CD4-positive, alpha-beta memory T cell (primary cell): ENCODE measurements around the gene SLC29A2. TPM values are rescaled to one million over a fixed set of nuclear protein-coding genes. Genes with fewer than 3 reads are reported as not detected.

Experiments used
- CTCF ChIA-PET: fragments of 350-600 bp; sonication (Branson Sonifier 250); formaldehyde crosslinking; loops from one replicate; lab custom pipeline; 2021; ENCODE audit warnings: inconsistent platforms; ENCODE audit not compliant: partially characterized antibody; lab: Charles Lee
- POLR2A ChIA-PET: fragments of 350-600 bp; sonication (Branson Sonifier 250); formaldehyde crosslinking; loops from one replicate; lab custom pipeline; 2021; ENCODE audit not compliant: partially characterized antibody; lab: Charles Lee
- DNase-seq, 5 donors: peaks; one replicate each; pipeline versions ENCODE4 v3.0.0 to v3.0.0-alpha.2; 2020 to 2022; ENCODE audit warnings: mixed read lengths in 1 of 5
- H3K27ac ChIP-seq: one replicate; pipeline ENCODE4 v1.7.0; 2013; ENCODE audit warnings: low read depth, low read length
- H3K27me3 ChIP-seq: 2 replicates; pipeline ENCODE4 v1.7.0; 2013; ENCODE audit warnings: mild to moderate bottlenecking, low read length, moderate library complexity; ENCODE audit not compliant: insufficient read depth
- H3K36me3 ChIP-seq: 2 replicates; pipeline ENCODE4 v1.7.0; 2013; ENCODE audit warnings: mild to moderate bottlenecking, low read length, moderate library complexity; ENCODE audit not compliant: insufficient read depth
- H3K4me1 ChIP-seq: 2 replicates; pipeline ENCODE4 v1.7.0; 2013; ENCODE audit warnings: mild to moderate bottlenecking, low read length, moderate library complexity; ENCODE audit not compliant: insufficient read depth
- H3K4me3 ChIP-seq, 2 donors: one replicate each; pipeline ENCODE4 v1.7.0; 2013; ENCODE audit warnings: low read length in 2 of 2, mild to moderate bottlenecking in 1 of 2
- H3K9me3 ChIP-seq, 2 donors: one replicate each; pipeline ENCODE4 v1.7.0; 2013; ENCODE audit warnings: low read length in 2 of 2, control low read depth in 1 of 2; ENCODE audit not compliant: control insufficient read depth in 1 of 2
- H3K27ac Mint-ChIP-seq, 7 donors: one replicate each; pipeline ENCODE4 v1.8.0; 2020 to 2021; ENCODE audit warnings: mixed read lengths in 7 of 7, mild to moderate bottlenecking in 6 of 7, inconsistent platforms in 3 of 7, moderate library complexity in 3 of 7
- H3K27me3 Mint-ChIP-seq, 2 donors: one replicate each; pipeline ENCODE4 v1.8.0; 2020 to 2021; ENCODE audit warnings: mixed read lengths in 2 of 2
- H3K36me3 Mint-ChIP-seq, 2 donors: one replicate each; pipeline ENCODE4 v1.8.0; 2020 to 2021; ENCODE audit warnings: mixed read lengths in 2 of 2, inconsistent platforms in 1 of 2, mild to moderate bottlenecking in 1 of 2
- H3K4me1 Mint-ChIP-seq, 4 donors: one replicate each; pipeline ENCODE4 v1.8.0; 2020 to 2021; ENCODE audit warnings: mixed read lengths in 4 of 4, mild to moderate bottlenecking in 1 of 4
- H3K4me3 Mint-ChIP-seq, 8 donors: one replicate each; pipeline ENCODE4 v1.8.0; 2020 to 2021; ENCODE audit warnings: mixed read lengths in 8 of 8, mild to moderate bottlenecking in 7 of 8, moderate library complexity in 6 of 8, inconsistent platforms in 3 of 8
- H3K9me3 Mint-ChIP-seq, 8 donors: one replicate each; pipeline ENCODE4 v1.8.0; 2020 to 2021; ENCODE audit warnings: mixed read lengths in 8 of 8, mild to moderate bottlenecking in 5 of 8, inconsistent platforms in 3 of 8, moderate library complexity in 1 of 8
- intact Hi-C: fragments of 100-400 bp; cut with micrococcal nuclease; formaldehyde crosslinking; loops from one replicate; pipeline ENCODE4 v1.15.1; 2023
- polyA plus RNA-seq, 2 donors: library from polyadenylated mRNA; unstranded; fragments of 300-500 nt; fragmentation: Illumina TruSeq; gene quantifications; one replicate each; pipeline ENCODE4 v1.2.3, GENCODE V29; 2021
- total RNA-seq, 2 experiments: library from RNA; stranded (reverse); gene quantifications; one replicate each; pipeline ENCODE4 v1.2.3, GENCODE V29; 2021

The SLC29A2 gene
- total and polyA plus RNA-seq, 4 experiments from 2014 or later: 0.87 to 15.5 (median 9.0) TPM

GRCh38 chr11:66408488-66409214, 37.1 kb upstream of the SLC29A2 start:
- POLR2A ChIA-PET: interaction anchor here (0.8 to 2.8 kb wide), 6 partner anchors 12 to 269 kb away, joined by 3 to 9 read pairs (median 4); partner anchors contain the start of genes ACTN3, DPP3, MRPL11 and NPAS4
- peak overlapping the region in 1 of 2 donors; percentile 70 for H3K4me3 ChIP-seq
- peak; percentile 86 to 92 (median 89) for DNase-seq
- H3K9me3 ChIP-seq: no peaks in the 10 kb centered on the region
- H3K27ac ChIP-seq: no peak overlapping the region
- H3K9me3 Mint-ChIP-seq: no peaks in the 10 kb centered on the region
- peaks cover 0 to 33% of the 10 kb centered on the region in 2 donors for H3K27me3 Mint-ChIP-seq
- H3K36me3 Mint-ChIP-seq: no peaks in the 10 kb centered on the region
- peaks cover 3 to 5% (median 4%) of the 10 kb centered on the region in 4 donors for H3K4me1 Mint-ChIP-seq
- CTCF ChIA-PET: interaction anchor here (0.6 to 4.4 kb wide), 12 partner anchors 9 to 477 kb away, joined by 3 to 52 read pairs (median 6); partner anchors contain the start of genes DPP3 and RBM4B
- H3K27ac Mint-ChIP-seq: peak overlapping the region in 5 of 7 donors; percentile 36 to 89 (median 80)
- H3K4me1 ChIP-seq: peaks cover 5% of the 10 kb centered on the region
- peak overlapping the region; percentile 76 to 91 (median 80) for H3K4me3 Mint-ChIP-seq
- H3K36me3 ChIP-seq: no peaks in the 10 kb centered on the region
- intact Hi-C loops: loop anchor here (1.0 to 10.0 kb wide), 6 partner anchors 22 to 426 kb away; partner anchors contain the start of genes DPP3 and MRPL11
- H3K27me3 ChIP-seq: no peaks in the 10 kb centered on the region

- no peak overlapping the region for H3K27ac Mint-ChIP-seq
- no peaks in the 10 kb centered on the region for H3K9me3 Mint-ChIP-seq
- H3K9me3 ChIP-seq: no peaks in the 10 kb centered on the region
- CTCF ChIA-PET: interaction anchor here (0.7 to 4.4 kb wide), 16 partner anchors 14 to 426 kb away, joined by 3 to 52 read pairs (median 5); partner anchors contain the start of genes DPP3, MRPL11 and RBM4B
- no peaks in the 10 kb centered on the region for H3K36me3 Mint-ChIP-seq
- no peak overlapping the region for H3K27ac ChIP-seq
- POLR2A ChIA-PET: interaction anchor here (1.2 to 2.8 kb wide), 2 partner anchors 31 to 270 kb away, joined by 4 to 9 read pairs; partner anchors contain the start of genes MRPL11 and RBM4B
- no peak overlapping the region for H3K4me3 Mint-ChIP-seq
- H3K27me3 ChIP-seq: no peaks in the 10 kb centered on the region
- H3K4me1 ChIP-seq: peaks cover 5% of the 10 kb centered on the region
- no peak for DNase-seq
- H3K27me3 Mint-ChIP-seq: peaks cover 0 to 28% of the 10 kb centered on the region in 2 donors
- no peak overlapping the region for H3K4me3 ChIP-seq
- H3K36me3 ChIP-seq: no peaks in the 10 kb centered on the region
- intact Hi-C loops: loop anchor here (1.0 to 10.0 kb wide), 6 partner anchors 23 to 427 kb away; partner anchors contain the start of genes DPP3 and MRPL11
- H3K4me1 Mint-ChIP-seq: peaks cover 3 to 5% (median 4%) of the 10 kb centered on the region in 4 donors
Observed at GRCh38 chr11:66407651-66408050, 36.1 kb upstream of the SLC29A2 start.

GRCh38 chr11:66393954-66394353, 22.4 kb upstream of the SLC29A2 start:
- peaks cover 9% of the 10 kb centered on the region in 2 donors for H3K27me3 Mint-ChIP-seq

GRCh38 chr11:66391322-66391721, 19.8 kb upstream of the SLC29A2 start:
- Mint-ChIP-seq H3K4me3 (no peak overlapping the region), H3K36me3 (no peaks in the 10 kb centered on the region), H3K9me3 (no peaks in the 10 kb centered on the region), H3K4me1 (peaks cover 2 to 5% (median 2%) of the 10 kb centered on the region in 4 donors), H3K27me3 (peaks cover 8 to 9% of the 10 kb centered on the region in 2 donors), H3K27ac (no peak overlapping the region)
- CTCF ChIA-PET: interaction anchor here (1.3 to 9.8 kb wide), 4 partner anchors 12 to 79 kb away, joined by 6 to 87 read pairs (median 47); no protein-coding TSS in a partner anchor
- Histone ChIP-seq H3K4me3 (no peak overlapping the region), H3K36me3 (no peaks in the 10 kb centered on the region), H3K9me3 (no peaks in the 10 kb centered on the region), H3K4me1 (peaks cover 2% of the 10 kb centered on the region), H3K27ac (no peak overlapping the region), H3K27me3 (no peaks in the 10 kb centered on the region)
- POLR2A ChIA-PET: no interaction called here
- DNase-seq: no peak
- intact Hi-C loops: no loop called here

More at GRCh38 chr11:66393954-66394353, 22.4 kb upstream of the SLC29A2 start:
- H3K4me3 Mint-ChIP-seq: no peak overlapping the region
- peaks cover 0 to 3% (median 1%) of the 10 kb centered on the region in 4 donors for H3K4me1 Mint-ChIP-seq
- H3K27ac Mint-ChIP-seq: no peak overlapping the region
- H3K36me3 ChIP-seq: no peaks in the 10 kb centered on the region
- no peaks in the 10 kb centered on the region for H3K36me3 Mint-ChIP-seq
- H3K9me3 ChIP-seq: no peaks in the 10 kb centered on the region
- H3K27ac ChIP-seq: no peak overlapping the region
- H3K9me3 Mint-ChIP-seq: no peaks in the 10 kb centered on the region
- no peaks in the 10 kb centered on the region for H3K4me1 ChIP-seq
- no peak overlapping the region for H3K4me3 ChIP-seq
- ChIA-PET CTCF (interaction anchor here (1.6 kb wide), 1 partner anchor 8 kb away, joined by 4 read pairs; no protein-coding TSS in a partner anchor), POLR2A (no interaction called here)
- DNase-seq: no peak
- intact Hi-C loops: no loop called here
- no peaks in the 10 kb centered on the region for H3K27me3 ChIP-seq

GRCh38 chr11:66388780-66389386, 17.3 kb upstream of the SLC29A2 start:
- H3K4me3 ChIP-seq: no peak overlapping the region
- peaks cover 6 to 9% (median 7%) of the 10 kb centered on the region in 4 donors for H3K4me1 Mint-ChIP-seq
- no peaks in the 10 kb centered on the region for H3K27me3 ChIP-seq
- H3K36me3 Mint-ChIP-seq: no peaks in the 10 kb centered on the region
- peak; percentile 66 to 80 (median 68) for DNase-seq
- H3K9me3 Mint-ChIP-seq: no peaks in the 10 kb centered on the region
- H3K27ac ChIP-seq: no peak overlapping the region
- no peak overlapping the region for H3K4me3 Mint-ChIP-seq
- H3K36me3 ChIP-seq: no peaks in the 10 kb centered on the region
- H3K27ac Mint-ChIP-seq: no peak overlapping the region
- ChIA-PET CTCF (interaction anchor here (0.7 to 9.8 kb wide), 25 partner anchors 10 to 288 kb away, joined by 3 to 87 read pairs (median 6); partner anchors contain the start of genes BRMS1, MRPL11, NPAS4 and RBM4B), POLR2A (interaction anchor here (1.0 to 1.4 kb wide), 3 partner anchors 17 to 77 kb away, joined by 3 to 9 read pairs (median 4); partner anchors contain the start of gene BRMS1)
- H3K9me3 ChIP-seq: no peaks in the 10 kb centered on the region
- intact Hi-C loops: loop anchor here (1.0 to 5.0 kb wide), 4 partner anchors 24 to 77 kb away; partner anchors contain the start of genes B4GAT1 and BRMS1
- peaks cover 5 to 6% of the 10 kb centered on the region in 2 donors for H3K27me3 Mint-ChIP-seq
- peaks cover 7% of the 10 kb centered on the region for H3K4me1 ChIP-seq

- Histone ChIP-seq H3K4me3 (peak overlapping the region in 1 of 2 donors; percentile 31), H3K27me3 (no peaks in the 10 kb centered on the region), H3K27ac (no peak overlapping the region), H3K4me1 (peaks cover 7% of the 10 kb centered on the region), H3K36me3 (no peaks in the 10 kb centered on the region), H3K9me3 (no peaks in the 10 kb centered on the region)
- CTCF ChIA-PET: interaction anchor here (0.6 to 9.8 kb wide), 37 partner anchors 8 to 377 kb away, joined by 3 to 87 read pairs (median 4); partner anchors contain the start of genes BRMS1, CD248, CTSF and MRPL11
- Mint-ChIP-seq H3K4me3 (peak overlapping the region in 7 of 8 donors; percentile 6 to 40 (median 12)), H3K4me1 (peaks cover 6 to 9% (median 7%) of the 10 kb centered on the region in 4 donors), H3K27me3 (peaks cover 4 to 8% of the 10 kb centered on the region in 2 donors), H3K27ac (peak overlapping the region in 3 of 7 donors; percentile 6 to 78 (median 35)), H3K36me3 (no peaks in the 10 kb centered on the region), H3K9me3 (no peaks in the 10 kb centered on the region)
- peak; percentile 70 to 81 (median 76) for DNase-seq
- intact Hi-C loops: loop anchor here (2.0 to 5.0 kb wide), 3 partner anchors 14 to 59 kb away; partner anchors contain the start of genes B4GAT1 and BRMS1
- POLR2A ChIA-PET: interaction anchor here (0.8 to 2.1 kb wide), 5 partner anchors 14 to 74 kb away, joined by 3 to 16 read pairs (median 3); partner anchors contain the start of gene SLC29A2
Observed at GRCh38 chr11:66386171-66387069, 14.9 kb upstream of the SLC29A2 start.
